Hepatocyte (in vitro differentiated cells): ENCODE data around the gene C1QTNF8.

Experiments
- EZH2 ChIP-seq: fragments of 200-600 bp; sonication (generic); IDR thresholded peaks from 2 replicates; pipeline ENCODE4 v1.6.1; 2016; ENCODE audit warnings: antibody characterized with exemption, mild to moderate bottlenecking, borderline replicate concordance
- EZH2phosphoT487 ChIP-seq: fragments of 200-600 bp; sonication (generic); IDR thresholded peaks from one replicate; pipeline ENCODE4 v1.6.1; 2018; ENCODE audit warnings: antibody characterized with exemption, mild to moderate bottlenecking, low read depth, moderate library complexity; ENCODE audit not compliant: unreplicated experiment, severe bottlenecking
- TF ChIP-seq, protein P1 (sequence below): fragments of 200-600 bp; sonication (generic); IDR thresholded peaks from 2 replicates; pipeline ENCODE4 v1.5.1; 2016; ENCODE audit warnings: antibody characterized with exemption, mild to moderate bottlenecking; ENCODE audit not compliant: poor library complexity

DNA sequence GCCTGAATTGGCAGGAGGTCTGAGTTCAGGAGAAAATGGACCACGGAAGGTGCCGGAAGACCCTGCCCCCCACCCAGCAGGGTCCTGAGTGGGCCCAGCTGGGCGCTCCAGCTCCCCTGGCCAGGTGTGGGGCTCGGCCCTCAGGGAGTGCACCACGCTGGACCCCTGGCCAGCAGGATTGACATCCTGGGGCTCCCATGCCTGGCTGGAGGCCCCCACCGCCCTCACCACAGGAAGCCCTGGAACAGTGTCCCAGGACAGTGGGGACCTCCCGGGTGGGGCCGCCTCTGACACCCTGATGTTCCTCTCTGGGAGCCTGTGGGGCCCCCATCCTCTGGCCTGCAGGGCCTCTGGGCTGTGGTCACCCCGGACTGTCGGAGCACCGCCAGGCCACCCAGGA is 28.8 kb upstream of the C1QTNF8 start:
- TF ChIP-seq, protein P1, sequence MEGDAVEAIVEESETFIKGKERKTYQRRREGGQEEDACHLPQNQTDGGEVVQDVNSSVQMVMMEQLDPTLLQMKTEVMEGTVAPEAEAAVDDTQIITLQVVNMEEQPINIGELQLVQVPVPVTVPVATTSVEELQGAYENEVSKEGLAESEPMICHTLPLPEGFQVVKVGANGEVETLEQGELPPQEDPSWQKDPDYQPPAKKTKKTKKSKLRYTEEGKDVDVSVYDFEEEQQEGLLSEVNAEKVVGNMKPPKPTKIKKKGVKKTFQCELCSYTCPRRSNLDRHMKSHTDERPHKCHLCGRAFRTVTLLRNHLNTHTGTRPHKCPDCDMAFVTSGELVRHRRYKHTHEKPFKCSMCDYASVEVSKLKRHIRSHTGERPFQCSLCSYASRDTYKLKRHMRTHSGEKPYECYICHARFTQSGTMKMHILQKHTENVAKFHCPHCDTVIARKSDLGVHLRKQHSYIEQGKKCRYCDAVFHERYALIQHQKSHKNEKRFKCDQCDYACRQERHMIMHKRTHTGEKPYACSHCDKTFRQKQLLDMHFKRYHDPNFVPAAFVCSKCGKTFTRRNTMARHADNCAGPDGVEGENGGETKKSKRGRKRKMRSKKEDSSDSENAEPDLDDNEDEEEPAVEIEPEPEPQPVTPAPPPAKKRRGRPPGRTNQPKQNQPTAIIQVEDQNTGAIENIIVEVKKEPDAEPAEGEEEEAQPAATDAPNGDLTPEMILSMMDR = no peak
- no peak for TF ChIP-seq EZH2phosphoT487
- no peak for TF ChIP-seq EZH2
